Right cardiac atrium (tissue), 5 donors: ENCODE results near the gene MACC1. TPM values are rescaled to one million over a fixed set of nuclear protein-coding genes. Genes with fewer than 3 reads are reported as not detected.

Experiments
- ATAC-seq, 2 donors: fragments of 200-7000 bp; cut with Tn5 transposase; one replicate each; pipeline versions ENCODE4 v1.8.0 to v1.9.1; 2020; ENCODE audit warnings: moderate library complexity in 2 of 2, mild to moderate bottlenecking in 1 of 2
- DNase-seq, 3 donors: peaks; one replicate each; pipeline ENCODE4 v3.0.0-alpha.2; 2020
- H3K27ac ChIP-seq: one replicate; pipeline ENCODE4 v1.5.1; 2013; ENCODE audit warnings: mild to moderate bottlenecking, low read length, control low read depth, moderate library complexity
- H3K27me3 ChIP-seq: one replicate; pipeline ENCODE4 v1.6.1; 2013; ENCODE audit not compliant: control insufficient read depth, insufficient read depth
- H3K4me1 ChIP-seq: one replicate; pipeline ENCODE4 v1.6.1; 2013; ENCODE audit warnings: low read length; ENCODE audit not compliant: control insufficient read depth, insufficient read depth
- H3K4me3 ChIP-seq: one replicate; pipeline ENCODE4 v1.5.1; 2013; ENCODE audit warnings: low read length, control low read depth
- H3K9me3 ChIP-seq: one replicate; pipeline ENCODE4 v1.6.1; 2013; ENCODE audit warnings: low read length; ENCODE audit not compliant: control insufficient read depth
- WGBS: extraction: QIAGEN DNeasy Blood & Tissue Kit; methylation state at CpG from one replicate; pipeline ENCODE4 v1.1.7; 2013; 5-methylcytosine and 5-hydroxymethylcytosine counted together
- intact Hi-C, 4 donors: fragments of 100-400 bp; cut with DNase I; formaldehyde crosslinking; loops; one replicate each; pipeline versions ENCODE4 v1.11.0 to v1.14.0; 2022 to 2023
- polyA plus RNA-seq: library from polyadenylated mRNA; stranded (reverse); fragments of 200-250 nt; gene quantifications from one replicate; pipeline ENCODE4 v1.2.3, GENCODE V29; 2013
- total RNA-seq, 4 donors: library from RNA; stranded (reverse); fragmentation: NEBNext Ultra II Directional; extraction: Animal tissue kit (Norgen Biotek cat#: 25700); gene quantifications; one replicate each; pipeline ENCODE4 v1.2.1, GENCODE V29; 2021
- donor health status: healthy with polysubstance abuse.
- donor health status: DM: no; HTN: yes; CAD: no.
- donor health status: DM: no; HTN: no; CAD: no.
- donor health status: DM: no; HTN: yes; CAD: no; lungs with severe emphysema.
- donor health status: DM: yes; HTN: yes; CAD: no.

MACC1 gene
- total and polyA plus RNA-seq, 5 donors = under 0.01 to 0.08 (median 0.04) TPM; not detected in 1

DNA sequence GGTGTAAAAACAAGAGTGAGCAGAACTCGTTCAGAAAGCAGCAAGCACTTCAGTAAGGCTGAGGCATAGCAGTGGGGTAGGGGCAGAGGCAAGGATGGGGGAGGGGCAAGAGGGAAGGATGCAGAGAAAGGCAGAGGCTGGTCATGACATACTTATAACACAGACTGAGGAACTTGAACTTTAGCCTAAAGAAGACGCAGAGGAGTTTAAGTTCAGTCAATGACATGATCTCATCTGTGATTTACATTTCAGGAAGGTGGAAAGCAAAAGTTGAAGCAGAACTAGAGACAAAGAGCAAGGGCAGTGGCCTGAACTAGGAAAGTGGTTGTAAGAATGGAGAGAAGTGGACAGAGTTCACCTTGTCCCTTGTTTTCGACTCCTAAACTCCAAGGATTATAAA, 15.8 kb downstream of the MACC1 start:
- ATAC-seq = no peak
- Histone ChIP-seq H3K27me3 (no peaks in the 10 kb centered on the region), H3K4me1 (peaks cover 2% of the 10 kb centered on the region), H3K4me3 (no peak overlapping the region), H3K27ac (no peak overlapping the region), H3K9me3 (no peaks in the 10 kb centered on the region)
- WGBS = 57% methylated on average over 3 of the region's 3 CpGs
- no peak for DNase-seq
- intact Hi-C loops = no loop called here

DNA sequence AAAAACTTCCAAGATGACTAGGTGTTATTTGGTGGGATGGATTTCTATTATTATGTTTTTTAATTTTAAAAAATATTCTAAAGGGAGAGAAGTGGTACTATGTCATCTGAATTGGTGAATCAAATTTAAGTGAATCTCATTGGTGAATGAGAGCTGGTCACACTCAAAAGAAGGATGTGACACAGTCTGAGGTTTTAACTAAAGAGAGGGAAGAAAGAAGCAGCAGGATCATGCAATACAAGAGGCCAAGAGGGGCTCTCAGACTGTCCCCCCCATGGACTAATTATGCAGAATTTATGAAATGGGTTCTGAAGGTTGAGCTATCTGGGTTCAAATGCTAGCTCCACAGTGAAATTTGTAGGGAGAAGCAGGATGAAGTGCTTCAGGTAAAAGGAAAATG, 16.2 kb downstream of the MACC1 start:
- no peak overlapping the region for H3K27ac ChIP-seq
- H3K9me3 ChIP-seq = no peaks in the 10 kb centered on the region
- no peak for DNase-seq
- H3K4me3 ChIP-seq = no peak overlapping the region
- H3K4me1 ChIP-seq = peaks cover 2% of the 10 kb centered on the region
- intact Hi-C loops = no loop called here
- no peak for ATAC-seq
- H3K27me3 ChIP-seq = no peaks in the 10 kb centered on the region

DNA sequence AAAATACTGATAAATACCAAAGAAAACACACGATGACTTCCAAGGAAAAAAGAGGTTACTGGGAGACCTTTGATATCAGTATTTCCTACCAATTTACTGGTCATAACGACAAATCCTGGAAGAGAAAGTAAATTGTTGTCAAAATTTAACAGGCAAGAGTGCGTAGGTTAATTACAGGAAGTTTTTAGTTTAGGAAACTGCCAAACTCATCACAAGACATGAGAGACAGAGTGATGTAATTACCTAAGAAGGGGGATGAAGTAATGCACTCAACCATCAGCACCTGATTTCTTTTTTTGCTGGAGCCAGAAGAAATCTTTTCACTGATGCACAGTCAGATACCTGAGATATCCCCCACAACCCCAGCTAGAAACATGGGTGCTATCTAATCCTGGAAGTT, 16.8 kb downstream of the MACC1 start:
- no peak overlapping the region for H3K4me3 ChIP-seq
- no peaks in the 10 kb centered on the region for H3K27me3 ChIP-seq
- intact Hi-C loops = no loop called here
- no peaks in the 10 kb centered on the region for H3K9me3 ChIP-seq
- WGBS = 51% methylated on average over 3 of the region's 3 CpGs
- ATAC-seq (no peak), DNase-seq (no peak)
- peaks cover 2% of the 10 kb centered on the region for H3K4me1 ChIP-seq
- no peak overlapping the region for H3K27ac ChIP-seq

DNA sequence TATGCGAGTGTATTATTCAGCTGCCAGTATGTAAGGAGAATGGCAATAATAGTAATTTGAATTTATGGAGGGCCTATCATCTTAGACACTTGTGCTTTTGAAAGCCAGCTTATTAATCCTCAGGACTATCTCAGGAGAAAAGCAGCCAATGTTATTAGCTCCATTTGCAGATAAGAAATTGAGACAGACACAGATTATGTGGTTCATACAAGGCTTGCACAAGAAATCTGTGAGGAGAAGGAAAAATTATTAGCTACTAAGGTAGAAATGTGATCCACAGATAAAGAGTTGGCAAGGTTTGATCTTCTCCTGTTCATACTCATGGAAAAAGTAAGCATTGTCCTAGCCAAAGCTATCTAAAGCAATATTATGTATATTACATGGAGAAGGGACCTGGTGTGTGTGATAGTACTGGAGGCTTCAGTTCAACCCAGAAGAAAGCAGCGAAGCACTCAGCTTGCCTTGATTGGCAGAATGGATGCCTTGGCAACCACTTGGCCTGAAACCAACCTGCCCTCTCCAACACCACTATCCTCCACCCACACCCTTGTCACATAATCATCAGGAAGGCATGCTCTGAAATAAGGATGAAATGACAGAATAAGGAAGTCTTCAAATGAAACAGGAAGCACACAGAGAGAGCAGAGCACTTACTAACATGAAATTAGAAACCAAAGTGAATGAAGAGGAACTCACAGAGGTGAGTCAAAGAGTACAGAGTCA, 18.0 kb downstream of the MACC1 start:
- H3K4me1 ChIP-seq = peaks cover 2% of the 10 kb centered on the region
- ATAC-seq = peak; percentile 74 to 84
- no peak overlapping the region for H3K4me3 ChIP-seq
- intact Hi-C loops = no loop called here
- H3K9me3 ChIP-seq = no peaks in the 10 kb centered on the region
- 64% methylated on average over 2 of the region's 2 CpGs for WGBS
- peak; percentile 53 to 72 (median 72) for DNase-seq
- no peak overlapping the region for H3K27ac ChIP-seq
- no peaks in the 10 kb centered on the region for H3K27me3 ChIP-seq

DNA sequence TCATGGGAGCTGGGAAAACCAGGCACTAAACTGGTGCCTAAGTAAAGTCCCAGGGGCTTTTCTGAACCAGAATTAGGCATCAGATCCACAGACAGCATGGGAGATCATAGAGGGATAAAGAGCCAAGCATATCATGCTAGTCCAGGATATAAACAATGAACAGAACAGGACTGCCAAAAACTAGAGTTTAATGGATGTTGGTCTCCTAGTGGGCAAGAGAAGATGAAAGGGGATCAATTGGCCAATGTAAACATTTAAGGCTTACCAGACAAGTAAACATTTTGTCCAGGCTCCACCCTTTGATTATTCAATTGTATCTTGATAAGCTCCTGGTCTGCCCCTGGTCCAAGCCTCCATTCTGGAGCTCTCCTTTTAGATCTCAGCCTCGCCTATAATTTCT, 18.9 kb downstream of the MACC1 start:
- Histone ChIP-seq H3K4me3 (no peak overlapping the region), H3K27me3 (no peaks in the 10 kb centered on the region), H3K4me1 (peaks cover 2% of the 10 kb centered on the region), H3K27ac (no peak overlapping the region), H3K9me3 (no peaks in the 10 kb centered on the region)
- no peak for DNase-seq
- intact Hi-C loops = no loop called here
- no peak for ATAC-seq
- 90% methylated on average over 1 of the region's 1 CpG for WGBS

DNA sequence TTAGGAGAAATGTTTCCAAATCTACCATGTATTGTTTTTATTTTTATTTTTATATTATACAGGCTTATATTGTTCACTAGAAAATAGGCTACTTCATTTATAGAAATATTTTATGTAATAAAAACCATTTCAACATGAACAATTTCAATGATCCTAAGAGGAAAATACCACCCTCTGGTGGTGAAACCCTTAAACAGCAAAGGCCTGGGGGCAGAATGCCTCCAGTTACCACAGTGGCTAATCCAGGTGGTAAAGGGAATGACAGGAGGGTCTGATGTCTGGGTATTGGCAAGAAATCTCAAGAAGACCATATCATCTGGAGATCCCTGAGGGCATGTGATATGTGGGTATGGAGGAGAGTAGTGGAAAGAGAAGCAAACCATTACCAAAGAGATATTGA, 19.3 kb downstream of the MACC1 start:
- no peak for ATAC-seq
- no peak overlapping the region for H3K4me3 ChIP-seq
- DNase-seq = no peak
- peaks cover 2% of the 10 kb centered on the region for H3K4me1 ChIP-seq
- H3K27ac ChIP-seq = no peak overlapping the region
- no peaks in the 10 kb centered on the region for H3K27me3 ChIP-seq
- H3K9me3 ChIP-seq = no peaks in the 10 kb centered on the region
- intact Hi-C loops = no loop called here

DNA sequence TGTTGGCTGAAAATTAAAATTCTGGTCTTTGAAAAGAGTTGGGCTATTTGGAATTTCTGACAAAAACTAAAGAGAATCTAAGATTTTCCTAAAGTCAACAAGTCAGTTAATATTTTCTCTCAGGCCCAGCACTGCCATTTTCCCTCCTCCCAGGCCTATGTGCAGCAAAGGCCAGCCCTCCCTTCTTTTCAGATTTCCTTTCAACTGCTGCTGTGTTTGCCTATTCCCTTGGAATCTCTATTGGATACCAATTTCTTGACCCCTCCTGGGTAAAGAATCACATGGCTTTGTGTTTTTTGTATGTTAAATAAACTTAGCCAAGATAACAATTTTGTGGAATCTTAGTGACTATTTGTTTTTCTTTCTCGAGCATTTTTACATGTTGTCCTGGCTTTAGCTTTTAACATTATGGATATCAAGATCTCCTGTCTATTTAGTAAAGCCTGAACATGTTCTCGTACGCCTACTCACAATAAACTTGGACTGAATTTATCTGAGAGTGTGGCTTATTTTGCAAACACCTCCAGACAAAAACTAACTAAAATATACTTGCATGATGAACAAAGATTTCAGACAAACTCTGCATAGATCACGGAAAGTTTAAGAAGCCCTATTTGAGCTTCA, 19.9 kb downstream of the MACC1 start:
- no peak overlapping the region for H3K27ac ChIP-seq
- no peak for ATAC-seq
- H3K9me3 ChIP-seq = no peaks in the 10 kb centered on the region
- 56% methylated on average over 4 of the region's 4 CpGs for WGBS
- DNase-seq = no peak
- intact Hi-C loops = no loop called here
- no peak overlapping the region for H3K4me3 ChIP-seq
- no peaks in the 10 kb centered on the region for H3K27me3 ChIP-seq
- peaks cover 2% of the 10 kb centered on the region for H3K4me1 ChIP-seq

DNA sequence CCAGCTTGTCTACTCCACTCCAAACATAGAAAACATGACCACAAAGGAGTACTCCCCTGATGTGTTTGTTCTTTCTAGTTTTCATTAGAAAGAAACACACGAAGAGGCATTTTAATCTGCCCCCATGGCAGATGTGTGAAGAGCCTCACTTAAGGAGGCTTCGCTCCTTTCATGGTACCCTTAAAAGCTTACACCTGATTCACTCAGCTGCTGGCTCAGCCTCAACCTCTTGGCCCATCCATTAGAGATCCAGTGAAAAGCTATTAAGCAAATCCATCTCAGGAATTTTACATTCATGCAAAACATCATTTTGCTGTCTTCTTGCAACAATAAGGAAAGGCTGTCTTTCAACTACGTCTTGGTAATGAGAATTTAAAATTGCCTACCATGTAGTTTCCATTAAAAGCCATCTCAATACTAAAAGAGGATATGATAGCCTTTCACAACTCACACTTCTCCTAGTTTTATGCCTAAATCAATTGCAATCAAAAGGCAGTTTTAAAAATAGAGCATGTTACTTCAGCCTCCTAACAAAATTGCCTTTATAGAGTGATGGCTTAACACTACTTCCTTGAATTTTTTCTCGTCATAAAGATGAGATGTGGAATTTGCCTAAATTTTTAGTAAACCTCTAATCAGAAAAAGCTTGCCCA, 22.7 kb downstream of the MACC1 start:
- ATAC-seq (no peak), DNase-seq (no peak)
- H3K27ac ChIP-seq = no peak overlapping the region
- WGBS = 64% methylated on average over 4 of the region's 4 CpGs
- H3K27me3 ChIP-seq = no peaks in the 10 kb centered on the region
- intact Hi-C loops = no loop called here
- H3K9me3 ChIP-seq = no peaks in the 10 kb centered on the region
- H3K4me1 ChIP-seq = peaks cover 2% of the 10 kb centered on the region
- H3K4me3 ChIP-seq = no peak overlapping the region

DNA sequence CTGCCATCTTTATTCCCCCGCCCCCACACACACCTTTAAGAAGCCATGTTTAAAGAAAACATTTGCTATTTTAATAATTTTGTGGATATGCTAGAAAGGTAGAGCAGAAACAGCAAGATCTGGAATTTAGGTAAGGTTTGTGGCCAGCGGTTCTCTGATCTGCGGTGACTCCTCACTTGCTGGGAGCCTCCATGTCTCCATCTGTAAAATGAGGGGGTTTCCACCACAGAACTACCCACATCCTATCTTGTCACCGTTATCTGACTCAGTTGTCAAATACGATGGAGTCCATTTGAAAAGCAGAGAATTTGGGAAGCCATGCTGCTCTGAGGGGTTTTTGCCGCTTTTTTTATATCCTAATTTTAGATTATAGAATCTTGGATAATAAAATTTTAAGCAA, 23.3 kb downstream of the MACC1 start:
- Histone ChIP-seq H3K9me3 (no peaks in the 10 kb centered on the region), H3K27me3 (no peaks in the 10 kb centered on the region), H3K4me3 (no peak overlapping the region), H3K4me1 (peaks cover 2% of the 10 kb centered on the region), H3K27ac (no peak overlapping the region)
- intact Hi-C loops = no loop called here
- WGBS = 84% methylated on average over 6 of the region's 6 CpGs
- ATAC-seq = no peak
- no peak for DNase-seq

DNA sequence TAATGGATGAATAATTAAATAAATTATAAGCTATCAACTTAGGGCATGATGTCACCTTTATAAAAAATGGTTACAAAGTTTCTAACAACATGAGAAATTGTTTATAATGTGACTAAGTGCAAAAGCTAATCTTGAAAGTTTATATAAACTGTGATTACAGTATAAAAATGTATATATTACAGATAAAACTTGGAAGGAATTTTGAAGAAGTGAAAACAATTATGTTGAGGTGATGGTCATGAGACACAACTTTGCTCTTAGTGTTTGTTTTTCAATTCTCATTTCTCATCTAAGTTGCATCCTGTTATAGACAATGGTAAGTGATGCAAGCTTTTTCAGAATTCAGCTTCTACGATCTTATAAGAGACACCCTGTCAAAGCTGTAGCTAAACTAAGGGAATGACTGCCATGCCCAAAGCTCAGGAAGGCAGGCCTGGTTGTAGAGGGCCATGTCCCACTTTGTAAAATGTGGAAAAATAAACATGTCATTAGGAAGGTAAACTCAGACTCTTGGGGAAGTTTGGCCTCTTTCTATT, 23.9 kb downstream of the MACC1 start:
- DNase-seq (no peak), ATAC-seq (no peak)
- WGBS = 54% methylated on average over 1 of the region's 1 CpG
- Histone ChIP-seq H3K4me1 (peaks cover 2% of the 10 kb centered on the region), H3K27me3 (no peaks in the 10 kb centered on the region), H3K27ac (no peak overlapping the region), H3K9me3 (no peaks in the 10 kb centered on the region), H3K4me3 (no peak overlapping the region)
- intact Hi-C loops = no loop called here

DNA sequence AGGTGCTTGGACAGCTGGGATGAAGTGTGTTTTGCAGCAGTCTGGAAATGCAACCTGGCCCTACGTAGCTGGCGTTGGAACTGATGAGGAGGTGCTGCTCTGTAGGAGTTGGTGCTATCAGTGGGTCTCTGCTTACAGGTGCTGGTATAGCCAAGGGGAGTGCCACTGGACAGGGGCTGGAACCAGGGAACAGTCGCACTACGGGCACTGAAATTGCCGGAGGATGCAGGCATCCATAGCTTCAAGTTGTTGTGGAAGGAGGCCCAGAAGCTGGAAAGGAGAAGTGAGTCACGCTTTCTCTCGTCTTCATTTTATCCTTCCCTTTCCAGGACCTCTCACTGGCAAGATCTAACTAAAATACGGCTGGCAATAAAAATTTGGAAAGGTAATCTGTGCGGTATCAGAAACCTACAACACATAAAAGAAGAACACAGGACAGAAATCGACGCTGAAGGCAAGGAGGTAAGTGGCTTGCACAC, 25.8 kb downstream of the MACC1 start:
- H3K9me3 ChIP-seq = no peaks in the 10 kb centered on the region
- 83% methylated on average over 11 of the region's 11 CpGs for WGBS
- no peaks in the 10 kb centered on the region for H3K27me3 ChIP-seq
- H3K4me1 ChIP-seq = no peaks in the 10 kb centered on the region
- intact Hi-C loops = no loop called here
- no peak for DNase-seq
- H3K27ac ChIP-seq = no peak overlapping the region
- no peak overlapping the region for H3K4me3 ChIP-seq
- ATAC-seq = peak in 1 of 2 donors; percentile 11
